ENCODE data around the gene TRRAP. TPM values are rescaled to one million over a fixed set of nuclear protein-coding genes. Genes with fewer than 3 reads are reported as not detected.

The TRRAP gene
- total RNA-seq, 1 donor from 2014 or later = 13.7 TPM

- ATAC-seq (ENCODE audit: poor library complexity) (no peak), DNase-seq (no peak)
- intact Hi-C loops (cut with DNase I) = loop anchor here (1.0 kb wide), 1 partner anchor 20 kb away; no protein-coding TSS in a partner anchor
These were observed 182.9 kb downstream of the TRRAP start for GRCh38 chr7:99061001-99061776.

Small RNA genes lying within 50 kb of the gene (microRNA-seq; reads per million reads assigned to microRNA genes)
- not detected for gene MIR3609

Other genes with a start within 250 kb of the TRRAP start
- gene TMEM130, start 8.5 kb upstream of the TRRAP start, total RNA-seq = not detected

All from Right ventricle myocardium superior (tissue), 1 donor.